HG03565 (cell line): ENCODE results near the gene MRO.
"Not testable (repeated sequence)": the region's sequence is repeated elsewhere in the genome, so short reads cannot be mapped to it uniquely, and the experiment has no call there.

ENCODE experiments used
- ATAC-seq: cut with Tn5 transposase; IDR thresholded peaks from one replicate; pipeline ENCODE4 v1.9.1; 2021; ENCODE audit warnings: mild to moderate bottlenecking, moderate library complexity; ENCODE audit not compliant: unreplicated experiment

MRO gene

GRCh38 chr18:50793641-50794565 is 25.9 kb downstream of the MRO start:
- no peak for ATAC-seq

GRCh38 chr18:50792885-50793284 is 26.9 kb downstream of the MRO start:
- ATAC-seq = no peak

- ATAC-seq = no peak
Measured at GRCh38 chr18:50791599-50792438, 28.0 kb downstream of the MRO start.

DNA sequence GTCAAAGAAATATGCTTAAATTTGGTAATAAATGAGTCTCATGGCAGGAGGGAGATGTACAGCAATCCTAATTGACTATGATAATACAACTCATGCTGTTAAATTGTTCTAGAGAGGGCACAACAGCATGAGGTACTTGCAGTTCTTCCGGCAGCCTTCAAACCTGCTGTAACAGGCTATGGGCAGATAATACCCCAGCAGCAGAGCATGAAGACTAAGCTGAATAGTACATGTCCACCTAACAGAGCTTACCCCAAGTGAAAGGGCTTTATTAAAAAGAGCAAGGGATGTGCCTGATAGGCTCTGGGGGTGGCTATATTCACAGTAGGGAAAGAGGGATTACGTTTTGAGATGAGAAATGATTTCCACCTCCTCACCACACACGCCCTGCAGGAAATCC is 28.9 kb downstream of the MRO start:
- no peak for ATAC-seq

DNA sequence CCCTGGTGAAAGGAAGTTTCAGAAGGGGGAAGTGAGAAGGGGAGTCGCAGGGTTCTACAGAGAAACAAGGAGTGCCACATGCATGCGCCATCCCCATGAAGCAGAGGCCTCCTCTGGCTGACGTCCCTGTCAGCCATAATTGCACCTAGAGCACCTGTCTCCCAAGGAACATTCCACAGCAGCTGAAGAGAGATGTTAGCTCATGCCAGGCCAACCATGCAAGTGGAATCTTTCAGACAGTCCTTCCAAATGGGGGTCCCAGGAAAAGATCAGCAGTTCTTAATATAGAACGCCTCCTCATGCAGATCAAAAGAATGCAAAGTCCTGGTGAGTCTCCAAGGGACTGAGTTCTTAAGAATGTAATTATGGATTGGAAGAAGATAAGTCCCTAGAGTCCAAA is 29.6 kb downstream of the MRO start:
- ATAC-seq = no peak

DNA sequence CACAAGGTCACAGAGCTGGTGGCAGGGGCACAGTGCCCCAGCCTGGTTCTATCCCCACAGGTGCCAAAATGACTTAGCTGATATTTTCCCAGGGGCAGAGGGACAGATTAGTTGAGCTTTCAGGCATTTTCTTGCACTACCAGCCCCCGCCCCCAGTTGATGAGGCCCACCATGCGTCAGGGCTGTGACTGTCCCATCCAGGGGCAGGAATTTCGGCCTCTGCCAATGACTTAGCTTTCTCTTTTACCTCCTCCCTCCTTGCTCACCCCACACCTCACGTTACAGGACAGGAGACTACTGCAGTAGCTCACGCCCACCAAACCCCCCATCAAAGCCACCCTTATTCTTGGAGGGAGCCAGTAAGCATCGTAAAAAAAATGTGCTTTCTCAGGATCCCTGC is 31.5 kb downstream of the MRO start:
- ATAC-seq = no peak

DNA sequence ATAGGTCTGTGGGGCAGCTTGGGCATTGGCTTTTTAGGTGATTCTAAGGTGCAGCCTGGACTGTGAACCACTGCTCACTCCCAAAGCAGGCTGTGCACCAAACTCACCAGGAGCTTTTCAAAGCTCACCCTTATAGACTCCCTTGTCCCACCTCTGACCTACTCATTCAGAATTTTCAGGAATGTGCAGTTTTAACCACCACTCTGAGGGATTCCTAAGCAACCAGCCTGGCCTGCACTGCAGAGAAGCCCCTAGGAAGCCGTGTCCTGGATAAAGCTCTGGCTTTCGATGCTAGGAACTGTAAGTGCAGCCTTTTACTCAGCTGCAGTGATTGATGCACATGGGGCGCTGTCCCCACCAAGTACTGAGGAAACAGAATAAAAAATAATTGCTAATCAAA is 33.0 kb downstream of the MRO start:
- ATAC-seq = no peak

GRCh38 chr18:50783553-50783952 is 36.3 kb downstream of the MRO start:
- no peak for ATAC-seq

- ATAC-seq = not testable (repeated sequence)
Measured at GRCh38 chr18:50779021-50779420, 40.8 kb downstream of the MRO start.

DNA sequence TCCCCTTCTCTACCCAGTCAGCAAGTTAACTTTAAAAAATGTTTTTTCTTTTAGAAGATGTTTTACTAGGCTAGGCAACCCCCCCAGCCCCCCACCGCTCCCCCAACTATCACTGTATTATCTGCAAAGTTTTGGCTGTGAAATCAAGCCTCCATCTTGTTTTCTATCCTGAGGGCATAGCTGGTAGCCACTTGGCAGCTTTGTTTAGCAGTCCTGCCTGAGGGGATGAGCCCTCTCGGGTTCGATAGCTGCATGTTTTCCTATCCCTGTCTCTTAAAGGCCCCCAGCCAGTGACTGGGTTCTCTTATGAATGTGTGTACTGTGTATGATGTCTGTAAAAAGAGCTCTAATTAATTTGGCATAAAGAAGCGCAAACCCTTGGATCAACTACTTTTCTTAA is 43.4 kb downstream of the MRO start:
- ATAC-seq = no peak

- ATAC-seq = no peak
Measured at GRCh38 chr18:50775726-50776125, 44.1 kb downstream of the MRO start.

DNA sequence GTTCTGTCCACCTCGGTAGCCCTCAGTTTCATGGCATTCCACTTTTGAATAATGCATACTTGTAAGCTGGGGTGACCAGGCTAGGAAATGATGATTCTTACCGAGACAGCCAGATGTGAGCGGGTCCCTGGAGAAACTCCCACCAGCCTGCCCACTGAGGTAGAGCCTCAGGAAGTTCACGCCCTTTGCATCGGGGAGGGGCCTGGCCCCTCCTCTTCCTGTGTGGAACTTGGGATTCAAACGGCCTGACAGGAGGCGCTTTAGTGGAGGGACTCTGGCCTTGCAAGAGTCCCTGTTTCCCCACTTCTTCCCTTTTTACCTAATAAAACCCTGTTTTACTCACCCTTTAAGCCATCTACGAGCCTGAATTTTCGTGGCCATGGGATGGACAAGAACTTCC is 44.6 kb downstream of the MRO start:
- no peak for ATAC-seq

DNA sequence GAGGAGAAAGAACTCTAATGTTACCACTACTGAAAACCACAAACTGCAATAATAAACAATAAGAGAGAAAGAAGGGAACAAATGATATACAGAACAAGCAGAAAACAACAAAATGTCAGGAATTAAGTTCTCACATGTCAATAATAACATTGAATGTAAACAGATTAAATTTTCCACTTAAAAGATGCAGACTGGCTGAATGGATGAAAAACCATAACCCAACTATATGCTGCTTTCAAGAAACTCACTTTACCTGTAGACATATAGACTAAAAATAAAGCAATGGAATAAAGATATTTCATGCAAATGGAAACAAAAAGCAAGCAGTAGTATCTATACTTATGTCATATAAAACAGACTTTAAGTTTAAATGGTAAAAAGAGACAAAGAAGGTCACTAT is 50.4 kb downstream of the MRO start:
- no peak for ATAC-seq

- ATAC-seq = no peak
Measured at GRCh38 chr18:50757358-50757757, 62.5 kb downstream of the MRO start.

- ATAC-seq = no peak
Measured at GRCh38 chr18:50754297-50754696, 65.5 kb downstream of the MRO start.

DNA sequence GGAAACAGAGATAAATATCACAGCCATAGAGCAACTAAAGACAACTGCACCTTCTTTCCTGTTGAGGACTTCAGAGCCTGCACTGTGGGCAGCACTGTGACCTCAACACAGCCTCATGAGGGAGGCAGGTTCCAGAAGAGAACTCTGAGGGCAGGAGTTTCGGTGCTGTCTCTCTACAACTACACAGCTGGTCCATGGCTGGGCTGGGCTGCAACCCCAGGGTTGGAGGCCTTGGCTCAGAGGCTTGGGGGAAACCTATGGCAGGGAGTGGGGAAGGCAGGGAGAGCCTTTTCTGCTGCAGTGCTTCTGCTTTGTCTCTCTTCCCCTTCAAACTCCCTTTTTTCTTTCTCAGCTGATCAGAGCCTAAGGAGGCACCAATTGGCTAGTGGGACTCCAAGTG is 66.5 kb downstream of the MRO start:
- ATAC-seq = no peak

- no peak for ATAC-seq
Measured at GRCh38 chr18:50751947-50752346, 67.9 kb downstream of the MRO start.

GRCh38 chr18:50751490-50751889 is 68.3 kb downstream of the MRO start:
- no peak for ATAC-seq

- ATAC-seq = no peak
Measured at GRCh38 chr18:50750546-50750945, 69.3 kb downstream of the MRO start.

- ATAC-seq = no peak
Measured at GRCh38 chr18:50749945-50750344, 69.9 kb downstream of the MRO start.

- ATAC-seq = no peak
Measured at GRCh38 chr18:50749421-50749820, 70.4 kb downstream of the MRO start.
